ENCODE measurements around the gene FBXO17.

GRCh38 chr19:38910488-38910887 lies 65.1 kb downstream of the FBXO17 start:
- TF ChIP-seq POLR2A (IDR thresholded peaks at IDR 0.05) (no peak), CTCF (IDR thresholded peaks at IDR 0.05) (no peak)
